ENCODE measurements around the gene LYZL4. TPM values are rescaled to one million over a fixed set of nuclear protein-coding genes. Genes with fewer than 3 reads are reported as not detected.

Gene LYZL4, protein sequence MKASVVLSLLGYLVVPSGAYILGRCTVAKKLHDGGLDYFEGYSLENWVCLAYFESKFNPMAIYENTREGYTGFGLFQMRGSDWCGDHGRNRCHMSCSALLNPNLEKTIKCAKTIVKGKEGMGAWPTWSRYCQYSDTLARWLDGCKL
- total RNA-seq = not detected

DNA sequence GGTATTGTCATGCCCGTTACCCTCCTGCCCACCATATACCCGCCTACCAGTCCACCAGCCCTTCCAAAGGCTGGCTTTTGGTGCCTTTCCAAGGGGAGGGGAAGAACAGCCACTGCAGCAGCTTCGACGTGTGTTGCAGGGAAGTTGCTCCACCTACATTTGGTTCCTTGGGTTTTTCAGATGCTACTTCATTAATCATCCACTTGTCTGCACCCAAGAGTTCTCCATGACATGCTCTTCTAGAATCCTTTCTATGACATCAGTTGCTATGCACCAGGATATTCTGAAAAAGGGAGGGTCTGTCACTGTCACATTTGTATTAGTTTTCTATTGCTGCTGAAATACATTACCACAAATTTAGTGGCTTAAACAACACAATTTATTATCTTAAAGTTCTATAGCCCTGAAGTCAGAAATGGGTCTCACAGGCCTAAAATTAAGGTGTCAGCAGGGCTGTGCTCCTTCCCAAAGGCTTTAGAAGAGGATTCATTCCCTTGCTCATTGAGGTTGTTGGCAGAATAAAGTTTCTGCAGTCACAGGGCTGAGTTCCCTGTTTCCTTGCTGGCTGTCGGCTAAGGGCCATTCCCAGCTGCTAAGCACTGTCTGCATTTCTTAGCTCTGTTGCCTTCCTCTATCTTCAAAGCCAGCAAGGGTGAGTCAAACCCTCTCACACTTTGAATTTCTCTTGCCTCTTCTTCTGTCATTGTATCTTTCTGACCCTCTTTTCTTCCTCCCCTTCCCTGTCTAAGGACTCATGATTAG is at the start of gene LYZL4:
LYZL4 (minus strand) TSS at position 241 of the 762 bp plus-strand sequence. CDS start 3,359 bp downstream, outside the sequence.
- intact Hi-C loops (cut with DNase I) = no loop called here
- H3K27me3 ChIP-seq = no peaks in the 10 kb centered on the region
- TF ChIP-seq, protein P1, sequence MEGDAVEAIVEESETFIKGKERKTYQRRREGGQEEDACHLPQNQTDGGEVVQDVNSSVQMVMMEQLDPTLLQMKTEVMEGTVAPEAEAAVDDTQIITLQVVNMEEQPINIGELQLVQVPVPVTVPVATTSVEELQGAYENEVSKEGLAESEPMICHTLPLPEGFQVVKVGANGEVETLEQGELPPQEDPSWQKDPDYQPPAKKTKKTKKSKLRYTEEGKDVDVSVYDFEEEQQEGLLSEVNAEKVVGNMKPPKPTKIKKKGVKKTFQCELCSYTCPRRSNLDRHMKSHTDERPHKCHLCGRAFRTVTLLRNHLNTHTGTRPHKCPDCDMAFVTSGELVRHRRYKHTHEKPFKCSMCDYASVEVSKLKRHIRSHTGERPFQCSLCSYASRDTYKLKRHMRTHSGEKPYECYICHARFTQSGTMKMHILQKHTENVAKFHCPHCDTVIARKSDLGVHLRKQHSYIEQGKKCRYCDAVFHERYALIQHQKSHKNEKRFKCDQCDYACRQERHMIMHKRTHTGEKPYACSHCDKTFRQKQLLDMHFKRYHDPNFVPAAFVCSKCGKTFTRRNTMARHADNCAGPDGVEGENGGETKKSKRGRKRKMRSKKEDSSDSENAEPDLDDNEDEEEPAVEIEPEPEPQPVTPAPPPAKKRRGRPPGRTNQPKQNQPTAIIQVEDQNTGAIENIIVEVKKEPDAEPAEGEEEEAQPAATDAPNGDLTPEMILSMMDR (IDR thresholded peaks at IDR 0.05) = no peak
- TF ChIP-seq POLR2A (IDR thresholded peaks at IDR 0.05) (no peak), POLR2AphosphoS5 (IDR thresholded peaks at IDR 0.05; ENCODE audit: insufficient read depth in 1 of 2, low read depth in 1 of 2) (no peak)
- no peaks in the 10 kb centered on the region for H3K9me3 ChIP-seq
- no peaks in the 10 kb centered on the region for H3K36me3 ChIP-seq
- DNase-seq (ENCODE audit: extremely low spot score in 2 of 2) = peak in 1 of 2 donors; percentile 37
- H3K4me3 ChIP-seq = no peak within 1 kb of the TSS
- H3K4me1 ChIP-seq = no peaks in the 10 kb centered on the region
- H3K27ac ChIP-seq = no peak within 1 kb of the TSS

DNA sequence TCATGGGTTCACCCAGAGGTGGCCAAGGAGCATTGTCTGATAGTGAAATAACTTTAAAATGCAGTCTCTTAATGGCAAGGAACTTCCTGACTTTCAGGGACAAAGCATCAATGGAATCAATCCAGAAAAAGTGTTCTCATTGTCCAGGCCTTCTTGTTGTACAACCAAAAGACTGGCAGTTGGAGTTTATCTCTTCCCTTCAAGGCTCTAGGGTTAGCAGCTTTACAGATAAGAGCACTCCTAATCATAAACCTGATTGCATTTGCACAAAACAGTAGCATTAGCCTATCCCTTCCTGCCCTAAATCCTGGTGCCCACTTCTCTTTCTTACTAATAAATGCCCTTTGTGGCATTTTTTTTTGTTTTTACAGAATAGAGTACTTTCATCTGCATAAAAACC is 48.7 kb upstream of the LYZL4 start:
- no peaks in the 10 kb centered on the region for H3K36me3 ChIP-seq
- no peak for TF ChIP-seq POLR2AphosphoS5 (IDR thresholded peaks at IDR 0.05; ENCODE audit: insufficient read depth in 1 of 2, low read depth in 1 of 2)
- TF ChIP-seq, protein P1 (IDR thresholded peaks at IDR 0.05) = no peak
- no peak for TF ChIP-seq POLR2A (IDR thresholded peaks at IDR 0.05)
- intact Hi-C loops (cut with DNase I) = no loop called here
- H3K4me3 ChIP-seq = no peak overlapping the region
- no peak for DNase-seq (ENCODE audit: extremely low spot score in 2 of 2)
- no peak overlapping the region for H3K27ac ChIP-seq
- no peaks in the 10 kb centered on the region for H3K9me3 ChIP-seq
- H3K4me1 ChIP-seq = no peaks in the 10 kb centered on the region
- H3K27me3 ChIP-seq = no peaks in the 10 kb centered on the region

DNA sequence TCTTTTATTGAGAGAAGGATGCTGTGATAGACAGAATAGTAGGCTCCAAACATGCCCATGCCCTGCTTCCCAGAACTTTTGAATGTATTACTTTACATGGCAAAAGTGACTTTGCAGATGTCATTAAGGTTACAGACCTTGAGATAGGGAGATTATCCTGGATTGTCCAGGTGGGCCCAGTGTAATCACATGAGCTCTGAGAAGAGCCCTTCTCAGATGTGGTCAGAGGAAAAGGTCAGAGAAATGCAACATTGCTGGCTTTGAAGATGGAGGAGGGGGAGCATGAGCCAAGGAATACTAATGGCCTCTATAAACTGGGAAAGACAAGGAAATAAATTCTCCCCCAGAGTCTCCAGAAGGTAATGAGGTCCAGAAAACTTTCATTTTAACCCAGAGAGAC is 45.8 kb upstream of the LYZL4 start:
- intact Hi-C loops (cut with DNase I) = no loop called here
- H3K27ac ChIP-seq = no peak overlapping the region
- DNase-seq (ENCODE audit: extremely low spot score in 2 of 2) = no peak
- H3K4me3 ChIP-seq = no peak overlapping the region
- H3K36me3 ChIP-seq = no peaks in the 10 kb centered on the region
- H3K4me1 ChIP-seq = no peaks in the 10 kb centered on the region
- no peaks in the 10 kb centered on the region for H3K9me3 ChIP-seq
- TF ChIP-seq POLR2A (IDR thresholded peaks at IDR 0.05) = no peak
- no peak for TF ChIP-seq POLR2AphosphoS5 (IDR thresholded peaks at IDR 0.05; ENCODE audit: insufficient read depth in 1 of 2, low read depth in 1 of 2)
- TF ChIP-seq, protein P1 (IDR thresholded peaks at IDR 0.05) = no peak
- no peaks in the 10 kb centered on the region for H3K27me3 ChIP-seq

DNA sequence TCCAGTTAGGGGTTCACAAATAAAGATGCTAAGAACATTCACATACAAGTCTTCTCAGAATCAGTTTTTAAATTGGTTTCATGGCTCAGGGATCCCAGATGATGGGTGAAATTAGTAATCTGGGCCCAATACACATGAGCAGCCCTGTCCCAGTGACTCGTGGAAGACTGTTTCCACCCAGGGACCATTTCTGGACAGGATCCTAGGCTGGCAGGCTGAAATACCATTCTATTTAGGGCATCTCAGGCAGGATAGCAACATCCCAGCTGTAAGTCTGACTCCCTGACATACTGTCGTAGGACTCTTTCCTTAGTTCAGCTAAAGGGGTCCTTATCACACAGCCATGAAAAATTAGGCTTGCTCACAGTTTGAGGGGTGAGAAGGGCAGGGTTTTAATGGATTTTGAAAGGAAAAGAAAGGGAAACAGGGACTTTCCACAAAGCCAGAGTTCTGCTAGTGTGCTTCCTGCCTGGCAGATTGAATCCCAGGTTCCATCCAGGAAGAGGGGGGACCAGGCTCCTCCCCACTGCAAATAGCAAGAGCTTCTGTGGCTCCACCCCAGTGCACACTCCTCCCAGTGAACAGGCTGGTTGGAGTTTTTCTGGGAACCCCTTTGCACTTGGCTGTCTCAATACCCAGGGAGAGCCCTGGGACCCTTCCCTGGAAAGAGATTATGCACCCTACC is 41.3 kb upstream of the LYZL4 start:
- no peak for DNase-seq (ENCODE audit: extremely low spot score in 2 of 2)
- H3K27me3 ChIP-seq = no peaks in the 10 kb centered on the region
- H3K36me3 ChIP-seq = no peaks in the 10 kb centered on the region
- H3K4me3 ChIP-seq = no peak overlapping the region
- H3K9me3 ChIP-seq = no peaks in the 10 kb centered on the region
- H3K27ac ChIP-seq = no peak overlapping the region
- TF ChIP-seq POLR2A (IDR thresholded peaks at IDR 0.05) (no peak), POLR2AphosphoS5 (IDR thresholded peaks at IDR 0.05; ENCODE audit: insufficient read depth in 1 of 2, low read depth in 1 of 2) (no peak)
- TF ChIP-seq, protein P1 (IDR thresholded peaks at IDR 0.05) = no peak
- H3K4me1 ChIP-seq = no peaks in the 10 kb centered on the region
- intact Hi-C loops (cut with DNase I) = no loop called here

All from vagina (tissue), 2 donors.